GM19239 (cell line): ENCODE measurements around the gene DGCR8.

ENCODE experiments used
- DNase-seq: peaks from one replicate; pipeline ENCODE4 v3.0.0; 2011; ENCODE audit warnings: low spot score; ENCODE audit not compliant: insufficient read length
- FAIRE-seq: peaks from 2 replicates; lab custom pipeline; 2011; peaks lifted over from hg19 to GRCh38; lab: Jason Lieb, UNC

Gene DGCR8

GRCh38 chr22:20089226-20089976 lies 9.4 kb downstream of the DGCR8 start:
- DNase-seq (no peak), FAIRE-seq (no peak)

GRCh38 chr22:20089977-20090729 lies 10.1 kb downstream of the DGCR8 start:
- FAIRE-seq: no peak
- no peak for DNase-seq

DNA sequence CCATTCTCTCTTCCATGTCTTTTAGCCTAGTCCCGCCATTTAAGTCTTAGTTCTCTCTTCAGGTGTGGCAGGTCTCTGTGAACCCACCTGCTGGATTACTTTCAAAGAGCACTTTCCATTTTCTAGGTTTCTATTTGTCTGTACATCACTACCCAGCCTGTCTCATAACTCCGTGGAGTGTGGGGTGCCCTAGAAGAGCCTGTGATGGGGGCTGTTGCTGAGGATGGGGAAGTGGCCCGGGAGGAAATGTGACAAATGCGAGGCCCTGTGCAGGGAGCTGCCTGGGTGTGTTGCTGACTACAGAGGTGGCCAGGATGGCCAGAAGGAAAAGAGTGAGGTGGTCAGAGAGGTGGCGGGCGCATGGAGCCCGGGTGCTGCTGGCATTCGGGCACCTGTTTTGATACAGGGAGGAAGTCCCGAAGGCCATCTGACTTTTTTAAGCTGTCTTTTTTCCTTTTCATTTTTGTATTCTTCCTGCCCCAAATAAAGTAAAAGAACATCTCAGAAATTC lies 10.7 kb downstream of the DGCR8 start:
- DNase-seq (no peak), FAIRE-seq (no peak)

- FAIRE-seq: no peak
- DNase-seq: no peak
Observed at GRCh38 chr22:20091690-20092476, 11.8 kb downstream of the DGCR8 start.

GRCh38 chr22:20092477-20092854 lies 12.4 kb downstream of the DGCR8 start:
- FAIRE-seq: no peak
- no peak for DNase-seq

DNA sequence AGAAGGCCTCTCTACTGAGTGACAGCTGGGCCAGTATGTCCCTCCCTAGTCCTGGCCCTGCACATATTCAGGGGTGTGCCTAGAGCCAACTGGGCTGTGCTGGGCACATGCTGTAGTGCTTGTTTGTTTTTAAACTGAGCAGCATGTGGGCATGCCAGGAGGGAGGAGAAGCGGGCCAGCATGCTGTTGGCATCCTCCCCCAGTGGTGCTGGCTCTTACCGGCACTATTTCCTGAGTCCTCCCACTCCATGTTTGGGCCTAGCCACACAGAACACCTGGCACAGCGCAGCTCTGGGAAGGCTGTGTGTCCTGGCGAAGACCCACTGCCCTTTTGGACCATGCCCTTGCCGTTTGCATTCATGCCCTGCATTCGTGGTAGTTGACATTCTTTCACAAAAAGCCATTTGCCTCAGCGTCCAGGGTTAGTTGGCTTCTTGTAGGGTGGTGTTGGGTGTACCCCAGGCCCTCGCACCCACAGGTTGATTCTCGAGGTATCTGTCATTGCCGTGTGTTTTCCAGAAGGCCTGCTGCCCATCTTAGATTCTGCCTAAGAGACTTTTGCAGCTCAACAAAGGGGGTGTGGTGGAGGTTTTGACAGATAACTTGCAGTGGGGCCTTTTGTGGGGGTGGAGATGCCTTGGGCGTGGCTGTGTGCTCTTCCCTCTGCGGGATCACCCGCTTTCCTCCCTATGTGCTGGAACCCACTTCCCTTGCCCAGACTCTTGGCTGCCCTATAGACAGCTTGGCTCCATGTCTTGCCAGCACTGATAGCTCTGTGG lies 13.6 kb downstream of the DGCR8 start:
- FAIRE-seq: no peak
- DNase-seq: no peak

DNA sequence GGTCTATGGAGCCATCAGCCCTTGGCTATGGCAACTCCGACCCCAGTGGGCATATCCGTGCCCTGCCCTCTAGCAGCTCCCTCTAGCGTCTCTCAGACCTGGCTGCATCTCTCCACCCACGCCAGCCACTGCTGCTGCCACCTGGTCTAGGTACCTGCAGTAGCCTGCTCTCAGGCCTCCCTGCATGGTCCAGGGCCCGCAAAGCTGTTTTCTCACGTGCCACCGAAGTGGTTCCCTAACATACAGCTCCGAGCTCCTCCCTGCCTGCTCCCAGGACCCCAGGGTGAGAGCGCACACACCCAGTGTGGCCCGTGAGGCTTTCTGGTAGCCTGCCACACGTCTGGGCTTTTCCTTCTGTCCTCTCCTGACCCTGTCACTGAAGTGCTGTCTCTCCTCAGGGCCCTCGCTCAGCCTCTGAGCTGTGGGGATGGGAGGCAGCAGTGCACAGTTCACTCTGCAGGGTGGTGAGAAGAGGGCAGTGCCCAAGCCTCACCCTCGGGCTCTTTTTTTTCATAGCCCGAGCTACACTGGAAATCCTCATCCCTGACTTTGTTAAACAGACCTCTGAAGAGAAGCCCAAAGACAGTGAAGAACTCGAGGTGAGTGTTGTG lies 14.3 kb downstream of the DGCR8 start:
- DNase-seq (no peak), FAIRE-seq (no peak)

- DNase-seq: no peak
- no peak for FAIRE-seq
Observed at GRCh38 chr22:20095521-20095920, 15.5 kb downstream of the DGCR8 start.

- FAIRE-seq (no peak), DNase-seq (no peak)
Observed at GRCh38 chr22:20096574-20097420, 16.8 kb downstream of the DGCR8 start.

DNA sequence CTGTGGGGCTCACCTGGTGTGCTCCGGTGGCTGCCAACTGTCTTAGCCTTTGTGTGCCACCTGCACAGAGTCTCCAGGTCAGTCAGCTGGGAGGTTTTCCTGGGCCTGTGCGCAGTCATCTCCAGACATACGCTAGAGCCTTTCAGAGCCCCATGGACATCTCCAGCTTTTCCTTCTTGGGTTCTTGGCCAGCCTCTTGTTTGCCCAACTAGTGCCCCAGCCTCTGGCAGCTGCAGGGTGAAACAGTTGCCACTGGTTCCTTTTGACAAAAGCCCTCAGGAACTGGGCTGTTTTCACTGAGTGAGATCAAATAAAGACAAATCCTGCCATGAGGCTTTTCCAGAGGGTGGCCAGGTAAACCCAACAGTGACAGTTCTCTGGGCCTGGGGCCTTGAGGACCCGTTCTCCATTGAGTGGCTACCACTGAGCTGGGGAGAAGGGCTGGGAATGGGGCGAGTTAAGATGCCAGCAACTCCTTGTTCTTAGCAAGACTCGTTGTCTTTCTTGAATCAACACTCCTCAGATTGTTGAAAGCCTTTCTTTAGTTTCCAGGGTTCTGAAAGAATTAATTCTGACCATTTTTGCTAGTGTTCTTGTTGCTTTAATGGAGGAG lies 19.2 kb downstream of the DGCR8 start:
- DNase-seq: no peak
- no peak for FAIRE-seq

GRCh38 chr22:20101638-20102037 lies 21.6 kb downstream of the DGCR8 start:
- DNase-seq: no peak
- no peak for FAIRE-seq

DNA sequence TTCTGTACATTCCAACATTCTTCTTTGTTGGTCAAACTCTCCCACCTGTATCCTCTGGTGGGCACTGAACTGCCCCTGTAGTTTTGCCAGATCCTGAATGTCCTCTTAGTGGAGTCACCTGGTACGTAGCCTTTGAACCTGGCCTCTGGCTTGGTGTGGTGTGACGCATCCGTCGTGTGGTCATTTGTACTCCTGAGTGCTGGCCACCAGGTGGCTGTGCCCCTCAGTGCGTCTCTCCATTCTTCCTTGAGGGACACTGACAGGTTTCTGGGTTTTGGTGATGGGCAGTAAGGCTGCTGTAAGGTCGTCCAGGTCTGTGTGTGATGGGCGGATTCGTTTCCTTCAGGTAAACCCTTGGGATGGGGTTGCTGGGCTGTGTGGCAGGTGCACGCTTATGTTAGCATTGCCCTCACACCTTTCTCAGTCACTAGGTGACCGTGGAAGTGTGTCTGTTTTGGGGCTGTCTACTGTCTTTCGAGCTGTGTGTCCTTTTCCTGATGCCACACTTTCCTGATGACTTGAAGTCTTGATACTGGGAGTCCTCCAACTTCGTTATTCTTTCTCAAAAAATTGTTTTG lies 22.3 kb downstream of the DGCR8 start:
- FAIRE-seq: no peak
- DNase-seq: no peak

DNA sequence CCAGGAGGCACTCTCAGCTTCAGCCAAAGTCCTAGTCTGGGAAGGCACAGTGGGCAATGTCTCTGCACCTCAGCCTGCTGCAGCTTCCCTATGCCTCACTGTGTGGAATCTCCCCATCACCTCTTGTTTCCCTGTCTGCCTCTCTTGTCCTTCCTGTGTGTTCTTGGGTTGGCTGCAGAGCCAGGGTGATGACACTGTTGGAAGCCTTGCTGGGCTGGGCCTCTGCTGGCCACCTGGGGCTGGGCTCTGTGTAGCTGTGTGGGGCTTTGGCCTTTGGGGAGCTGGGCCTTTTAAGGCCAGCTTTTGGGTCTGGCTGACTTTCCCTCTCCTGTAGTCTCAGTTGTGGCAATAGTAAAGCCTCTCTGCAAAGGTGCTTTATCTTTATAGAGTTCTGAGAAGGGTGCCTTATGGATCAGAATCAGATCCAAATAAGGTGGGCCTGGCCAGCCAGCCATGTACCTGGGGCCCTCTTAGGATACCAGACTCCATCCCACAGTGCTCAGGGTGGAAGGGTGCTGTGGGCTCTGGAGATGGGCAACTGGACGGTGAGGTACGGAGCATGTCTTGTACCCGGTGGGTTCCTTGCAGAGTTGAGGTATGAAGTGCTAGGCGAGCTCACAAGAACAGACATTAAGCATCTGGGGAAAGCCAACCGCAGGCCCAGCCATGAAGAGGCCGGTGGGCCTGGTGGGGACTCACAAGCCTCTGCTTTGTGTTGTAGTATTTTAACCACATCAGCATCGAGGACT lies 25.6 kb downstream of the DGCR8 start:
- DNase-seq (no peak), FAIRE-seq (no peak)

DNA sequence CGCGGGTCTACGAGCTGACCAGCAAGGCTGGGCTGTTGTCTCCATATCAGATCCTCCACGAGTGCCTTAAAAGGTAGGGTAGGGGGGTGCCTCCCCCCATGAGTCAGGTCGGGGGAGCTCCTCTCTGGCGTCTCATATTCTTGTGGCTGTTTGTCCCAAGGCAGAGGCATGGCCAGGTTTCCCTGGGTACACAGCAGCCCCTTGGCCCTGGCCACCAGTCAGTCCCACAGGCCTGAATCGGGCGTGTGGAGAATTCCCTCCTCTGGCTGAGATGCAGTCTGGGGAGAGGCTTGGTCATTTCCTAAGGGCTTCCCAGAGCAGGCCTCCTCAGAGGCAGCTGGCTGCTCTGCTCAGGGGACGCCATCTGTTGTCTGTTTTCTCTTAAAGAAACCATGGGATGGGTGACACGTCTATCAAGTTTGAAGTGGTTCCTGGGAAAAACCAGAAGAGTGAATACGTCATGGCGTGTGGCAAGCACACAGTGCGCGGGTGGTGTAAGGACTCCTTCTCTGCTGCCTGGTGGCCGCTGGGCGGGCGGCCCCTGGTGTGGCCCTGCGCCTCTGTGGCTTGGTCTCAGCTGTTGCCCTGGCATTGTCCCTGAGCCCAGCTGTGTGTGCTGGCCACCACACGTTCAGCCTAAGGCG lies 26.3 kb downstream of the DGCR8 start:
- FAIRE-seq (no peak), DNase-seq (no peak)

DNA sequence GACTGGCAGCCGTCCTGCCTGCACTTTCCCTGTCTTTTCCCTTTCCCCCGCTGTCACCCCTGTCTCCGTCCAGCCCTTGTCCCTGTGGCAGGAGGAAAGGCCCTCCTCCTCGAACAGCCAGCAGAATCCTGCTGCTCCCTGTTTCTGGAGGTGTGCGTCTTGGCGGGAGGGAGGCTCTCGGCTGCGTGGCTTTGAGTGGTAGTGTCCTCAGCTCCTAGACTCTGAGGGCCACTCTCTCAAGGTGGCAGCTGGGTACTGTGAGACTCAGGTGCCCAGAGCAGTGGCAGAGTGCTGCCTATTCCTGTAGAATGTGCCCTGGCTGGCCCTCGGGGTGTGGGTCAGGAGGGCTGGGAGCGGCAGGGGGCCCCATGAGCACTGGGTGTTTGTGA lies 26.8 kb downstream of the DGCR8 start:
- FAIRE-seq (no peak), DNase-seq (no peak)

DNA sequence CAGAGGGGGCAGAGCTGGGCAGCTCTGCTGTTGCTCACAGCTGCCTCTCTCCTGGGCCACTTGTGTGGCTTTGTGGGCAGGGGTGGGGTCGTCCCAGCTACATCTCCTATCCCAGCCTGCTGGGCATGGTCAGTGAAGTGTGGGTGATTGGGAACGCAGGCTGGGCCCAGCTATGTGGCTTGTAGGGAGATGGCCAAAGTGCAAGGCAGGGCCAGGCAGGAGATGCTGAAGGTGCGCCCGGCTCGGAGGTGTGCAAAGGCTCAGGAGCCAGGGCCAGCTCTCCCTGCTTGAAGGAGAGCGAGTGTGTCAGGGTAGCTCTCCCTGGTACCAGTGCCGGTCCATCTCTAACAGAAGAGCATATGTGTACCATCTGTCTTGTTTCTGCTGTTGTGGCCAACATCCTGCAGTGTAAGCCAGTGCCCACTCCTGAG lies 27.4 kb downstream of the DGCR8 start:
- FAIRE-seq: no peak

More for the DNA sequence above, 27.4 kb downstream of the DGCR8 start:
- no peak for DNase-seq
